Measurements from ENCODE around the gene ATP2C2.
A peak's percentile ranks its signal among the peaks of the same experiment; 100 is the strongest.

DNA sequence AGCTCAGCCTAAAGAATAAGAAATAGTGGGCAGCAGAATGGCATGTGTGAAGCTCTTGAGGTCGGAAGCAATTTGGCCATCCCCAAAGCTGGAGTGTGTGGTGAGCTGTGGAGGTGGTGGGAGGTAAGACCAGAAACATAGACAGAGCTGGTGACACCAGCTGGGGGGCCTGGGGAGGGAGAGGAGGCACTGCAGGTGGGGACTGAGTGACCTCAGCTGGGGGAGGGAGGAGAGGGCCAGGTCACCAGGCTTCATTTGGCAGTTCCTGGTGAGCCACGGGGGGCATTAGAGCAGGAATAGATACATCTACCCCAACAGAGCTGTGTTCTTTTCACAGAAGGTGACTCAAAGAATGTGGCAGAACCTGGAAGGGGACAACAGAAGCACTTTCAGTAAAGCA lies 41.8 kb upstream of the ATP2C2 start:
- TF ChIP-seq ZSCAN23 (tag by site-specific recombination; IDR thresholded peaks at IDR 0.05) (no peak), TCF7L2 (IDR thresholded peaks at IDR 0.05; ENCODE audit: borderline replicate concordance, low read depth, low read length) (no peak), YY1 (tag by site-specific recombination; IDR thresholded peaks at IDR 0.05) (no peak), ZNF660 (tag by site-specific recombination; IDR thresholded peaks at IDR 0.05) (no peak), ZNF311 (tag by site-specific recombination; IDR thresholded peaks at IDR 0.05; ENCODE audit: borderline replicate concordance) (no peak), ZNF335 (tag by site-specific recombination; conservative IDR thresholded peaks at IDR 0.05) (no peak), ZNF398 (tag by site-specific recombination; IDR thresholded peaks at IDR 0.05) (peak; percentile 41; the same call in 1 of the 2 replicates), ZNF133 (tag by site-specific recombination; IDR thresholded peaks at IDR 0.05) (no peak), ZNF658 (tag by site-specific recombination; IDR thresholded peaks at IDR 0.05) (no peak), SP2 (tag by site-specific recombination; IDR thresholded peaks at IDR 0.05) (no peak), PRDM10 (tag by site-specific recombination; IDR thresholded peaks at IDR 0.05) (no peak)

Measured in HEK293 (cell line).